Adrenal gland (tissue), 5 donors: ENCODE data around the gene ARPC2.

Experiments used
- POLR2A ChIP-seq, 2 donors: fragments of 450-650 bp; IDR thresholded peaks; one replicate each; pipeline ENCODE4 v1.6.1; 2017; ENCODE audit warnings: antibody characterized with exemption in 2 of 2, mild to moderate bottlenecking in 2 of 2, moderate library complexity in 1 of 2
- TF ChIP-seq, protein P1 (sequence below), 6 experiments: fragments of 450-650 bp in 4 of 6; fragments of 200-600 bp in 2 of 6; sonication (generic) in 1 of 6; IDR thresholded peaks; 1 replicate in 5 of 6; 2 replicates in 1 of 6; pipeline versions ENCODE4 v1.5.1 to v1.8.0; 2016 to 2021; ENCODE audit warnings: antibody characterized with exemption in 6 of 6, mild to moderate bottlenecking in 2 of 6, moderate library complexity in 1 of 6
- donor health status: DM: no; HTN: no; CAD: no.

DNA sequence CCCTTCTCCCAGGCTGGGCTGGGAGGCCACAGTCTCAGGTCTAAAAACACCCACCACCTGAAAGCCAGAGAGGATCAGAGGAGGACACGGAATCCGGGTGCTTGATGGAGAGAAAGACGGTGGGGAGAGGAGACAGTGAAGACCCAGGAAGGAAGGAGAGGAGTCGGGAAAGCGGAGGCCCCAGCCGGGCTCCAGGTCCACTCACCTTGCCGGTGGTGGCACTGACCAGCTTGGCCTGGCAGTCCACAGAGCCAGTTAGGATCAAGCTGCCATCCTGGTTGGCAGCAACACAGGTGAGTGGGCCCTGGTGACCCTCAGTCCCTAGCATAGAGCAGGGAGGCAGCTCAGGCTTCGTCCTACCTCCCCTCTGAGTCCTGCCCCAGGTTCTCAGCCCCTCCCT lies 48.6 kb downstream of the ARPC2 start:
- TF ChIP-seq, protein P1, sequence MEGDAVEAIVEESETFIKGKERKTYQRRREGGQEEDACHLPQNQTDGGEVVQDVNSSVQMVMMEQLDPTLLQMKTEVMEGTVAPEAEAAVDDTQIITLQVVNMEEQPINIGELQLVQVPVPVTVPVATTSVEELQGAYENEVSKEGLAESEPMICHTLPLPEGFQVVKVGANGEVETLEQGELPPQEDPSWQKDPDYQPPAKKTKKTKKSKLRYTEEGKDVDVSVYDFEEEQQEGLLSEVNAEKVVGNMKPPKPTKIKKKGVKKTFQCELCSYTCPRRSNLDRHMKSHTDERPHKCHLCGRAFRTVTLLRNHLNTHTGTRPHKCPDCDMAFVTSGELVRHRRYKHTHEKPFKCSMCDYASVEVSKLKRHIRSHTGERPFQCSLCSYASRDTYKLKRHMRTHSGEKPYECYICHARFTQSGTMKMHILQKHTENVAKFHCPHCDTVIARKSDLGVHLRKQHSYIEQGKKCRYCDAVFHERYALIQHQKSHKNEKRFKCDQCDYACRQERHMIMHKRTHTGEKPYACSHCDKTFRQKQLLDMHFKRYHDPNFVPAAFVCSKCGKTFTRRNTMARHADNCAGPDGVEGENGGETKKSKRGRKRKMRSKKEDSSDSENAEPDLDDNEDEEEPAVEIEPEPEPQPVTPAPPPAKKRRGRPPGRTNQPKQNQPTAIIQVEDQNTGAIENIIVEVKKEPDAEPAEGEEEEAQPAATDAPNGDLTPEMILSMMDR (IDR thresholded peaks at IDR 0.05) = no peak
- TF ChIP-seq POLR2A (IDR thresholded peaks at IDR 0.05) = no peak
